GM19035 (cell line): Measurements from ENCODE around the gene SNX10.

Experiments
- ATAC-seq: cut with Tn5 transposase; IDR thresholded peaks from one replicate; pipeline ENCODE4 v1.9.1; 2021; ENCODE audit not compliant: unreplicated experiment

SNX10 gene

DNA sequence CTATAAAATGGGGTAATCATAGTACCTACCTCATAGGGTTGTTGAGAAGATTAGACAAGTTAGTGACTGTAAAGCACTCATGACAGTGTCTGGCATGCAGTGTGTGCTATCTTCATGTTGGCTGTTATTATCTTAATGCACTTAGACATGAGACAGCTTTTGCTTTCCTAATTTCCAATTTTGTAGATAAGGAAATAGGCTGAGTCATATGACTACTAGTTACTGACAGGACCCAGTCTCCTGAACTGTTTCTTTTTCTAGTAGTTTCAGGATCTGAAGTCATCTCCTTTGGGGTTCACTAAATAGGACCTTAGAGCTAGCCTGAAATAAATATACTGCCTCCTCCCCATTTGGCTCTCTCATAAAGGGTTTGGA, 74.2 kb downstream of the SNX10 start:
- no peak for ATAC-seq

GRCh38 chr7:26367219-26367711, 75.6 kb downstream of the SNX10 start:
- ATAC-seq = no peak

- ATAC-seq = no peak
These were observed 76.9 kb downstream of the SNX10 start for GRCh38 chr7:26368542-26368941.

DNA sequence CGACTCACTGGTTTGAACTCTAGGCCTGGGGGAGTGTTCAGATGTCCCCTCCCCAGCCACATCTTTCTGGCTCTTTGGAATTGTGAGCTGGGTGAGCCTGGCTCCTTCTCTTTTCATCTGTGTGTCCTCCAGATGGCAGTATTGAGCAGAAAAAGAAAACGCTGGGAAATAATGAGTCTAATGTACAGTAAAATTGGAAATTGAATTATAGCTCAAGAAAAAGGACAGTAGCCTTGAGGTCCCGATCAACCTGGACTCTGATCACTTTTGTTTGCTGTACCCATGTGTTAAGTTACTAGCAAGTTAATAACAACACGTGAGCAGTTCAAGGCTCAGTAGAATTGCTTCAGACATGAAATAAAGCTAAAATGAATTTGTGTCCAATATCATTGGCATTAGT, 77.9 kb downstream of the SNX10 start:
- ATAC-seq = no peak

GRCh38 chr7:26370011-26370410, 78.3 kb downstream of the SNX10 start:
- no peak for ATAC-seq

DNA sequence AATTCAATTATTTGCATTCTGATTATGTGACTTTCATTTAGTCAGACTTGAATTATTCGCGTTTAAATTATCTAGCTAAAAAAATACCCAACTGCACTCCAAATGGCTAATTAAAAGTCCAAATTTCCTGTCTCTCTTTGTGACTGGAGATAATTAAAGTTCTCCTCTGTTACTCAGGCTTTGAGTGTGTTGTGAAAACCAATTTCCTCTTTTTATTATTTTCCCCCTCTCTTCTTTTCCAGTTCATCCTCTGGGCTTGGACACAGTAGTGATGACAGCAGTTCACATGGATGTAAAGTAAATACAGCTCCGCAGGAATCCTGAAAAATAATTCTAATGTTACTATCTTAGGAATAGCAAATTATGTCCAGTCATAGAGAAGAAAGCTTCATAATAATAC, 80.6 kb downstream of the SNX10 start:
- ATAC-seq = no peak

GRCh38 chr7:26372704-26373103, 81.0 kb downstream of the SNX10 start:
- no peak for ATAC-seq

DNA sequence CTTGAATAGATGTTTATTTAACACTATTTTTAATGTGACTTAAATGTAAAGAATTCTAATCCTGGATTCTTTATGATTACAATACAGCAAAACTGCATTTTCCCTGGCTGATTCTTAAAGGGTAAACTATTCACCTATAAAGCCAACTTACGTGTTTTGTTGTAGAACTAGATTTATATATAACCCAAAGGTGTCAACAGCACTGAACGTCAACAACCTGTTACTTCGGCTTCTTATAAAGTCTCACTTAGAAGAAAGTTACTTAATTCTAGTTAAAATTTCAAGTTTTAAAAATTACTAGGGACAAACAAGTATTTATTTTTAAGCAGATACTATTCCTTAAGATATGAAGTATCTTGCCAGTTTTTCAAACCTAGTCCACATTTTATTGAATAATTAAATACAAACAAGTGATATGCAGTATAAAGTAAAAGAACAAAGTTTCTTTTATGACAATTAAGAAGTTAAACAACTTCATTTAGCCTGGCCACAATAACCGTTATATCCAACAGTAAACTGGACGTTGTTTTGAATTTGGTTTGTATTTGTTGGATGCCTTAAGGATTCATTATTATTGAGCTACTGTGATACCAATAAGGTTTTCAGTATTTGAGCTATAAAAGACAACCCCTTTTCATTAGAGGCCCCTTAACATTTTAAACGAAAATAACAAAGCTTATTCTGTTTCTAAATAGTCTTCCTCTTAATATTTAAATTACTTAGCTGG, 83.1 kb downstream of the SNX10 start:
- ATAC-seq = no peak

DNA sequence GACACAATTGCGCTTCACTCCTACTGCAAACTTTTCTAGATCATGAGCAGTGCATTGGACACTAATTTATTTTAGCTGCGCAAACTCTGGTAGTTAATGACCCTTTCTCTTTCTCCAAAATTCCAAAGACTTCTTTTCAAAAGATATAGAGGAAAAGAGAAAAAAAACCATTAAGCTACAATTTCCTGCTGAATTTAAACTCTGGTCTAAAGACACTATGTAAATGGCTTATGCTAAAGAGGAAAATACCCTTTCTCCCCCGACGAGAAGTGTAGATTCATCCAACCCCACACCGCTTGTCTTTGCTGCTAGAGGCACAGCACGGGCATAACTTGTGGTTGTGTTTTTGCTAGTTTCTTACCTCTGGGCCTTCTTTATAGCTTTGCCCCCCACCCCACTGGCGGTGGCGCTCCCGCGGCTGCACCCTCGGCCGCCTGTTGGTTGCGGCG, 84.1 kb downstream of the SNX10 start:
- ATAC-seq = peak; percentile 26

GRCh38 chr7:26376175-26376917, 84.7 kb downstream of the SNX10 start:
- ATAC-seq = peak; percentile 51

- no peak for ATAC-seq
These were observed 86.4 kb downstream of the SNX10 start for GRCh38 chr7:26378016-26378415.

GRCh38 chr7:26379711-26380110, 88.0 kb downstream of the SNX10 start:
- no peak for ATAC-seq

DNA sequence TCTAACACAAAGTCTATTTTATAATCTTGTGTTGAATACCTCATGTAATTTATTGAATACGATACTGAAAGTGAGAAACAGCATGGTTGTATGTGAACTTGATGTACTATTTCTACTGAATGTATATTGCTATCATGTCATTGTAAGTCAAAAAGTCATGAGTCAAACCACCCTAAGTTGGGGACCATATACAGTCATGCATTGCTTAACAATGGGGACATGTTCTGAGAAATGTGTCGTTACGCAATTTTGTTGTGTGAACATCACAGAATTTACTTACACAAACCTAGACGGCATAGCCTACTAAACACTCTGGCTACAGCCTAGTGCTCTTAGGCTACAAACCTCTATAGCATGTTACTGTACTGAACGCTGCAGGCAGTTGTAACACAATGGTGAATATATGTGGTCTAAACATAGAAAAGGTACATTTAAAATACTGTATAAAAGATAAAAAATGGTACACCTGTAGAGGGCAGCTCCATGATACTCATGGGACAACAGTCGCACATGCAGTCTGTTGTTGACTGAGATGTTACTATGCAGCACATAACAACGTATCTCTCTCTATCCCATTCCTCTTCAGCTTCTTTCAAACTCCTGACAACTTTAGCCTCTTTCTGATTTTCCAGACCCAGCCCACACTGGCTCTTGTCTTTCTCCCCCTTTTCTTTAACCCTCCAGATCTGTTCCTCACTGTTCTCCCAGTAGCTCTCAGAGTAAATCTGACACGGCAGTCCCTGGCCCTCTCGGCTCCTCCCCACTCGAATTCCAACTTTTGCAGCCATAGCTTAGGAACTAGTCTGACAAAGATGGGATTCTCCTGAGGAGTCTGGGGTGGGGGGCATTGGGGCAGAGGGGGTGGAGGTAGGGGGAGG, 90.1 kb downstream of the SNX10 start:
- no peak for ATAC-seq

- ATAC-seq = no peak
These were observed 93.6 kb downstream of the SNX10 start for GRCh38 chr7:26385240-26385639.

- ATAC-seq = no peak
These were observed 96.1 kb downstream of the SNX10 start for GRCh38 chr7:26387731-26388130.

GRCh38 chr7:26388256-26388655, 96.6 kb downstream of the SNX10 start:
- ATAC-seq = no peak

DNA sequence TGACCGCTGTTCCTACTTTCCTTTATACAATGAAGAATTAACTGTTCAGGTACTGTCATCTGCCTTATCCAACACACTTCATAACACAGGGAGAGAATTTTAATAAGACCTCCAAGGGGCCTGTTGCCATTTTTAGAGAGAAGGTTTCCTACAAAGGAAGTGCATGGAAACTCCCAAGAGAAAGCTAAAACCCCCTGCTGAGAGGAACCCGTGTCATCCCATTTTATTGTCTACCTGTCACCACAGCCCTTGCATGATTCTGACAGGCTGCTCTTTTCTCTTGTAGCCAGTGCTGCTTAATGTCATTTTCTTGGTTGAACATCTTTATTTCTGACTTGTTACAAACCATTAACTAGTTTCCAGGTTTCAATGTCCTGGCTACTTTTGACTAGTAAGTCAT, 98.4 kb downstream of the SNX10 start:
- ATAC-seq = no peak

DNA sequence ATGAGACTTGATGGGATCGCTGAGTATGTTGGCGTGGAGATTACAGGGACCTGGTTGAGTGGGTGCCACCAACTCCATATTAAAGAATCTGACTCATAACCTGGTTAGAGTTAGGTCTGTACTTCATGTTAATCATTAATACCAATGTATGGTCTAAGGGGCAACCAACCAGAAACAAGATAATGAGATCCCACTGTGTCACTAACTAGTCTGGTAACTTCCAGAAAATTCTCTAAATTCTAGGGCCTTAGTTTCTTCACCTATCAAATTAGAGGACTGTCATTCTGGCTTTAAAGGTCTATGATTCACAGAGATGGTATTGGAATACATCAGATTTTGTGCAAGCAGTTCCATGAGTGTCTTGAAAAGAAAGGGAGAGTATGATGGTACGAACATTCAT, 102.2 kb downstream of the SNX10 start:
- ATAC-seq = no peak

DNA sequence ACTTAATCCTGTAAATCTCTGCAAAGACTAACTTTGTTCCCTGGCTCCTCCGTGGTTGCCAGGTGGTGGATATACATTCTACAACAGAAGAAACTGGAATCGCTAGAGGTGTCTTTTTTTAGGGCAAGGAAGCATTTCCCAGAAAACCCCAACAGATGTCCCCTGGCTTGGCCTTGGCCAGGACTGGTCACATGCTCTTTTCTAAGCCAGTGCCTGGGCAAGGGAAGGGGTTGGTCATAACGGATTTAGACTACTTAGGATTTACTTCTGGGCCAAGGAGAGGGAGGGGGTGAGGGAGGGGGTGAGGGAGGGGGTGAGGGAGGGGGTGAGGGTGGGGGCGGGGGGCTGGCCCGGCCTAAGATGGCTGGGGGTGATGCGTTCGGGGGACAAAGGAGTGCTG, 105.7 kb downstream of the SNX10 start:
- no peak for ATAC-seq

DNA sequence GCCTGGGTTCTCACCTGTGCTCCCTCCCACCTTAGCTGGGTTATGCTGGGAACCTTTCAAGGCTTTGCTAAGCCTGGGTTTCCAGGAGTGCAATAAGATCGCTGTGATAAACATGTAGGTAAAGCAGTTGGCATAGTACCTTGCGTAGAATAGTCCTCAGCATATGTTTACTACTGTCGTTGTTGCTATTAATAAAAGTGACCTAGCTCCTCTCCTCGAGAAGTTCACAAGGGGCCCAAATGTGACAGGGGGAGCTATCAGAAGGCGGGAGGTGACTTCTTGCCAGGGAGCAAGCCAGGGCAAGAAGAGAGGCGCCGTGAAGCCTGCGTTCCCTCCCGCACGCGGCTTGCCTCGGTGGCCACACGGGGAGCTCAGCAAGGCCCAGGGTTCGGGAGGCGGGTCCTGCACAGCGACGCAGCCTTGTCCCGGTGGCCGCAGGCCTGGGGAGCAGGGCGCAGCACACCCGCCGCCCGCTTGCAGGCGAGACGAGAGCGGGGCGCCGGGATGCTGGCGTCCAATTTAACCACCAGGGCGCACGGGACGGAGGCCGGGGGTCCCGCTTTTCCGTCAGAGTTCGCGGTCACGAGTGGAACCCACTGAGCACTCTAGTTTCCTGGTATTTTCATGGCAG, 106.2 kb downstream of the SNX10 start:
- peak; percentile 28 for ATAC-seq

DNA sequence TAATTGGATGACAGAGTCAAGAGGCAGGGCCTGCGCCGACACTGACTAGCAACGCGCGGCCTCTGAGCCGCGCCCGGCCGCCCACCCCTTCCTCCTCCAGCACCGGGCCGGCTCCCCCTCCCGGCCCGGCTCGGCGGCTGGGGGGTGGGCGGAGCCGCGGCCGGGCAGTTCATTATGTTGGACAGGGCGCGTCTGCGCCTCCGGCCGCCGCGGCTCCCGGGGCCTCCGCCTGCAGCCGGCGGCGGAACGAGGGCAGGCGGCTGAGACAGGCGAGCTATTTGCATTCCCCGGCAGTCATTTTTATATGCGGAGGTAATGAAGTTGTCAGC, 106.7 kb downstream of the SNX10 start:
- ATAC-seq = peak; percentile 54
